H1 (cell line): ENCODE results near the gene KCNB1. TPM values are rescaled to one million over a fixed set of nuclear protein-coding genes. Genes with fewer than 3 reads are reported as not detected.

Experiments
- POLR2A ChIP-seq, 2 experiments: IDR thresholded peaks; 1 replicate in 1 of 2; 2 replicates in 1 of 2; pipeline ENCODE4 v1.6.1; 2011; ENCODE audit warnings: low read depth in 2 of 2, low read length in 2 of 2, mild to moderate bottlenecking in 2 of 2; ENCODE audit errors: control extremely low read depth in 1 of 2
- RXRA ChIP-seq: IDR thresholded peaks from 2 replicates; pipeline ENCODE4 v1.6.1; 2011; ENCODE audit warnings: low read depth, mild to moderate bottlenecking, low read length, moderate library complexity; ENCODE audit not compliant: insufficient read depth
- USF2 ChIP-seq: IDR thresholded peaks from 2 replicates; pipeline ENCODE4 v1.6.1; 2011; ENCODE audit warnings: low read length, improper control_type of control experiment
- ZNF274 ChIP-seq: IDR thresholded peaks from 2 replicates; pipeline ENCODE4 v1.7.0; 2012; ENCODE audit warnings: low read length, borderline replicate concordance; ENCODE audit errors: extremely low read depth
- polyA plus RNA-seq, 7 experiments: library from polyadenylated mRNA; depleted of rRNA in 3 of 7; stranded (reverse) in 5 of 7; unstranded in 2 of 7; fragments of >200 nt in 5 of 7; fragments of 200-250 nt in 2 of 7; gene quantifications; 1 replicate in 5 of 7; 2 replicates in 1 of 7; 4 replicates in 1 of 7; pipeline versions ENCODE4 v1.2.1 to v1.2.3, GENCODE V29; 2011 to 2013; ENCODE audit warnings: missing spikeins in 2 of 7, mixed read lengths in 2 of 7
- total RNA-seq: library from RNA; stranded (reverse); fragmentation: NEBNext Ultra II Directional; extraction: Animal tissue kit (Norgen Biotek cat#: 25700); gene quantifications from 2 replicates; pipeline ENCODE4 v1.2.1, GENCODE V29; 2021
- TF ChIP-seq, protein P1 (sequence below), 3 experiments: IDR thresholded peaks; 1 replicate in 2 of 3; 2 replicates in 1 of 3; pipeline versions ENCODE4 v1.5.1 to v1.6.1; 2011; ENCODE audit warnings: low read length in 3 of 3, mild to moderate bottlenecking in 3 of 3, inconsistent platforms in 2 of 3, low read depth in 1 of 3, moderate library complexity in 1 of 3; ENCODE audit not compliant: insufficient read depth in 1 of 3; ENCODE audit errors: control extremely low read depth in 1 of 3

The KCNB1 gene
- total and polyA plus RNA-seq, 2 of the 8 experiments (the other 6 are each of a cell fraction or from before 2014, with no cell fraction given), result 0.58 to 0.67 TPM

DNA sequence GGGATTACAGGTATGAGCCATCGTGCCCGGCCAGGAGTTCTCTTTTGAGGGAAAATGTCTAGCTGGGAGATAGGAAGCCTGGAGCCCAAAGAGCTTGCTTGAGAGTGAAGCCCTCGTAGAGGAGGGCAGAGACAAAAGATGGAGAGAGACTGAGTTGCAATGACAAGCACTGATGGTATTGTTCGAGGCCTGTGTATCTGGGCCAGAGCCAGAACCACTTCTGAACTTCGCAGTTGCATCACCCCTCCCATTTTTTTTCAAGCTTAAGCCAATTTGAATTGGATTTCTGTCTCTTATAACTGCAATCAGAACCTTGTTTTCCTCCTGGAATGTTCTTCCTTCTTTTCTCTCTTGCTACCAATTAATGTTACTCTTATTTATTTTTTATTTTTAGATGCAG, 83.1 kb downstream of the KCNB1 start (continued):
- TF ChIP-seq USF2 (no peak), POLR2A (IDR thresholded peaks at IDR 0.05; ENCODE audit: control extremely low read depth in 1 of 2, low read depth in 2 of 2, low read length in 2 of 2) (no peak), RXRA (no peak), ZNF274 (no peak)
- TF ChIP-seq, protein P1, sequence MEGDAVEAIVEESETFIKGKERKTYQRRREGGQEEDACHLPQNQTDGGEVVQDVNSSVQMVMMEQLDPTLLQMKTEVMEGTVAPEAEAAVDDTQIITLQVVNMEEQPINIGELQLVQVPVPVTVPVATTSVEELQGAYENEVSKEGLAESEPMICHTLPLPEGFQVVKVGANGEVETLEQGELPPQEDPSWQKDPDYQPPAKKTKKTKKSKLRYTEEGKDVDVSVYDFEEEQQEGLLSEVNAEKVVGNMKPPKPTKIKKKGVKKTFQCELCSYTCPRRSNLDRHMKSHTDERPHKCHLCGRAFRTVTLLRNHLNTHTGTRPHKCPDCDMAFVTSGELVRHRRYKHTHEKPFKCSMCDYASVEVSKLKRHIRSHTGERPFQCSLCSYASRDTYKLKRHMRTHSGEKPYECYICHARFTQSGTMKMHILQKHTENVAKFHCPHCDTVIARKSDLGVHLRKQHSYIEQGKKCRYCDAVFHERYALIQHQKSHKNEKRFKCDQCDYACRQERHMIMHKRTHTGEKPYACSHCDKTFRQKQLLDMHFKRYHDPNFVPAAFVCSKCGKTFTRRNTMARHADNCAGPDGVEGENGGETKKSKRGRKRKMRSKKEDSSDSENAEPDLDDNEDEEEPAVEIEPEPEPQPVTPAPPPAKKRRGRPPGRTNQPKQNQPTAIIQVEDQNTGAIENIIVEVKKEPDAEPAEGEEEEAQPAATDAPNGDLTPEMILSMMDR (IDR thresholded peaks at IDR 0.05; ENCODE audit: control extremely low read depth in 1 of 3, insufficient read depth in 1 of 3, low read depth in 1 of 3, low read length in 3 of 3), result no peak
